Ovary (tissue), 9 donors: ENCODE measurements around the gene AADACL2. TPM values are rescaled to one million over a fixed set of nuclear protein-coding genes. Genes with fewer than 3 reads are reported as not detected.

ENCODE experiments used
- DNase-seq, 5 donors: peaks; one replicate each; pipeline ENCODE4 v3.0.0-alpha.2; 2019 to 2020
- H3K27ac ChIP-seq, 2 donors: fragments of 200-600 bp; one replicate each; pipeline versions ENCODE4 v1.5.1 to v1.8.0; 2019 to 2022
- H3K27me3 ChIP-seq: fragments of 200-600 bp; one replicate; pipeline ENCODE4 v1.8.0; 2022
- H3K36me3 ChIP-seq: fragments of 200-600 bp; sonication (generic); one replicate; pipeline ENCODE4 v1.5.1; 2019
- H3K4me1 ChIP-seq: one replicate; pipeline ENCODE4 v1.8.1; 2013; ENCODE audit warnings: mild to moderate bottlenecking, moderate library complexity; ENCODE audit not compliant: insufficient read depth
- H3K4me3 ChIP-seq: fragments of 200-600 bp; sonication (generic); one replicate; pipeline ENCODE4 v1.5.1; 2017
- H3K9me3 ChIP-seq, 2 donors: fragments of 200-600 bp in 1 of 2; sonication (generic) in 1 of 2; one replicate each; pipeline versions ENCODE4 v1.5.1 to v1.8.1; 2013 to 2019; ENCODE audit warnings: mild to moderate bottlenecking in 1 of 2, moderate library complexity in 1 of 2
- CTCF ChIP-seq, 3 donors: fragments of 450-650 bp in 2 of 3; fragments of 200-600 bp in 1 of 3; IDR thresholded peaks; one replicate each; pipeline versions ENCODE4 v1.5.1 to v1.8.0; 2016 to 2022; ENCODE audit warnings: antibody characterized with exemption in 3 of 3, mild to moderate bottlenecking in 1 of 3
- EP300 ChIP-seq: sonication (generic); formaldehyde crosslinking; IDR thresholded peaks from one replicate; pipeline ENCODE4 v1.6.1; 2017; ENCODE audit warnings: antibody characterized with exemption
- POLR2A ChIP-seq: fragments of 450-650 bp; IDR thresholded peaks from one replicate; pipeline ENCODE4 v1.6.1; 2017; ENCODE audit warnings: antibody characterized with exemption, mild to moderate bottlenecking, moderate library complexity
- WGBS, 3 donors: extraction: QIAGEN DNeasy Blood & Tissue Kit in 1 of 3; methylation state at CpG; one replicate each; pipeline versions ENCODE4 v1.1.5 to v1.1.7; 2013 to 2017; 5-methylcytosine and 5-hydroxymethylcytosine counted together
- intact Hi-C, 4 donors: fragments of 100-400 bp; cut with DNase I; formaldehyde crosslinking; loops; one replicate each; pipeline versions ENCODE4 v1.11.0 to v1.15.1; 2022 to 2023
- polyA plus RNA-seq, 2 donors: library from polyadenylated mRNA; stranded (reverse); fragments of 200-250 nt in 1 of 2; fragments of 350-450 nt in 1 of 2; fragmentation: Illumina TruSeq in 1 of 2; extraction: RNeasy Lipid Tissue Mini Kit (QIAGEN cat#74804) in 1 of 2; gene quantifications; one replicate each; pipeline ENCODE4 v1.2.3, GENCODE V29; 2013 to 2014
- total RNA-seq, 7 donors: library from RNA; depleted of rRNA in 2 of 7; stranded (reverse); fragments of >200 nt in 2 of 7; fragmentation: NEBNext Ultra II Directional in 3 of 7; extraction: Animal tissue kit (Norgen Biotek cat#: 25700) in 3 of 7; gene quantifications; one replicate each; pipeline versions ENCODE4 v1.1.0 to v1.2.4, GENCODE V29; 2016 to 2023
- donor health status: DM: no; HTN: no; CAD: no; lungs with moderate emphysema.
- donor health status: DM: no; HTN: no; CAD: no.
- donor health status: Bipolar disorder and iron deficiency.
- donor health status: DM: yes; HTN: yes; CAD: no.
- donor health status: DM: no; HTN: no; CAD: no.
- donor health status: DM: yes; HTN: yes; CAD: no.

Gene AADACL2
- total and polyA plus RNA-seq, 9 donors = 0.30 to 2.8 TPM; not detected in 7

GRCh38 chr3:151798466-151798865, 64.7 kb downstream of the AADACL2 start:
- WGBS, 3 donors = 64 to 81% (median 70%) methylated on average over 2 of the region's 2 CpGs
- Histone ChIP-seq H3K27ac (no peak overlapping the region), H3K9me3 (no peaks in the 10 kb centered on the region), H3K4me3 (no peak overlapping the region), H3K27me3 (no peaks in the 10 kb centered on the region), H3K36me3 (no peaks in the 10 kb centered on the region), H3K4me1 (no peaks in the 10 kb centered on the region)
- DNase-seq = no peak
- intact Hi-C loops = no loop called here
- TF ChIP-seq POLR2A = no peak
- no peak for TF ChIP-seq EP300
- no peak for TF ChIP-seq CTCF (IDR thresholded peaks at IDR 0.05)

- H3K4me3 ChIP-seq = no peak overlapping the region
- no peaks in the 10 kb centered on the region for H3K9me3 ChIP-seq
- H3K27ac ChIP-seq = no peak overlapping the region
- intact Hi-C loops = no loop called here
- no peaks in the 10 kb centered on the region for H3K4me1 ChIP-seq
- no peaks in the 10 kb centered on the region for H3K27me3 ChIP-seq
- TF ChIP-seq EP300 (no peak), POLR2A (no peak), CTCF (IDR thresholded peaks at IDR 0.05) (no peak)
- WGBS, 3 donors = 68 to 95% (median 93%) methylated on average over 2 of the region's 2 CpGs
- H3K36me3 ChIP-seq = no peaks in the 10 kb centered on the region
- no peak for DNase-seq
Measured at GRCh38 chr3:151800431-151800830, 66.7 kb downstream of the AADACL2 start.

- Histone ChIP-seq H3K27ac (no peak overlapping the region), H3K9me3 (no peaks in the 10 kb centered on the region), H3K4me3 (no peak overlapping the region), H3K36me3 (no peaks in the 10 kb centered on the region), H3K4me1 (no peaks in the 10 kb centered on the region), H3K27me3 (no peaks in the 10 kb centered on the region)
- intact Hi-C loops = no loop called here
- no peak for TF ChIP-seq CTCF (IDR thresholded peaks at IDR 0.05)
- TF ChIP-seq POLR2A = no peak
- TF ChIP-seq EP300 = no peak
- no peak for DNase-seq
- WGBS, 3 donors = 34 to 54% (median 43%) methylated on average over 1 of the region's 1 CpG
Measured at GRCh38 chr3:151804267-151804666, 70.5 kb downstream of the AADACL2 start.

- no peaks in the 10 kb centered on the region for H3K36me3 ChIP-seq
- no peaks in the 10 kb centered on the region for H3K9me3 ChIP-seq
- H3K27me3 ChIP-seq = no peaks in the 10 kb centered on the region
- TF ChIP-seq CTCF (IDR thresholded peaks at IDR 0.05) = no peak
- no peak for TF ChIP-seq POLR2A
- TF ChIP-seq EP300 = no peak
- H3K4me1 ChIP-seq = no peaks in the 10 kb centered on the region
- no peak for DNase-seq
- WGBS, 3 donors = 90 to 94% (median 92%) methylated on average over 15 of the region's 15 CpGs
- no peak overlapping the region for H3K27ac ChIP-seq
- no peak overlapping the region for H3K4me3 ChIP-seq
- intact Hi-C loops = no loop called here
Measured at GRCh38 chr3:151806838-151807237, 73.1 kb downstream of the AADACL2 start.

Other genes with a start within 250 kb of the AADACL2 start
- gene AADAC, start 80.2 kb downstream of the AADACL2 start, total RNA-seq = under 1 TPM in 2 of 7 donors, not detected in 5; 0.34 to 0.41 TPM
- gene AADAC, start 80.2 kb downstream of the AADACL2 start, polyA plus RNA-seq = 10 to 100 TPM in 1 of 2 donors, under 1 TPM in 1; 0.21 to 40.6 TPM
- gene SUCNR1, start 139.7 kb downstream of the AADACL2 start, total RNA-seq = under 1 TPM in 5 of 7 donors, not detected in 2; 0.05 to 0.50 (median 0.23) TPM
- under 1 TPM; 0.04 to 0.53 TPM for gene SUCNR1, start 139.7 kb downstream of the AADACL2 start, polyA plus RNA-seq